Activated CD4-positive, CD25-positive, alpha-beta regulatory T cell (primary cell): Measurements from ENCODE around the gene TM2D3.
A peak's percentile ranks its signal among the peaks of the same experiment; 100 is the strongest.
"Not testable (repeated sequence)": the region's sequence is repeated elsewhere in the genome, so short reads cannot be mapped to it uniquely, and the experiment has no call there.

Source experiments
- DNase-seq, 4 experiments: peaks; one replicate each; lab custom pipeline; 2025; lab: John Stamatoyannopoulos, UW

The TM2D3 gene

DNA sequence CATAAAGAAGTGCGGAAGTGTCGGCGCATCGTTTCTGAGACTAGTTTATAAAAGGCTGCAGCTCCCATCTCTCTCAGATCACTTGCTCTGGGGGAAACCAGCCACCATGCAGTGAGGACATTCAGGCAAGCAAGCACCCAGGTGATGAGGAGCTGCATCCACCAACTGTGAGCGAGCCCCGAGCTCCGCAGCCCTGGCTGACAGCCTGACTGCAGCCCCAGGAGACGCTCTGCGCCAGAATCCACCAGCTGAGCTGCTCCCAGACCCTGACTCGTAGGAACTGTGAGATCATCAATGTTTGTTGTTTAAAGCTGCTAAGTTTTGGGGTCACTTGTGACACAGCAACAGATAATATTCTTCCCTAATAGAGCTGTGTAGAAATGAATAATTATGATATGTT, 5.0 kb upstream of the TM2D3 start:
- no peak for DNase-seq

DNA sequence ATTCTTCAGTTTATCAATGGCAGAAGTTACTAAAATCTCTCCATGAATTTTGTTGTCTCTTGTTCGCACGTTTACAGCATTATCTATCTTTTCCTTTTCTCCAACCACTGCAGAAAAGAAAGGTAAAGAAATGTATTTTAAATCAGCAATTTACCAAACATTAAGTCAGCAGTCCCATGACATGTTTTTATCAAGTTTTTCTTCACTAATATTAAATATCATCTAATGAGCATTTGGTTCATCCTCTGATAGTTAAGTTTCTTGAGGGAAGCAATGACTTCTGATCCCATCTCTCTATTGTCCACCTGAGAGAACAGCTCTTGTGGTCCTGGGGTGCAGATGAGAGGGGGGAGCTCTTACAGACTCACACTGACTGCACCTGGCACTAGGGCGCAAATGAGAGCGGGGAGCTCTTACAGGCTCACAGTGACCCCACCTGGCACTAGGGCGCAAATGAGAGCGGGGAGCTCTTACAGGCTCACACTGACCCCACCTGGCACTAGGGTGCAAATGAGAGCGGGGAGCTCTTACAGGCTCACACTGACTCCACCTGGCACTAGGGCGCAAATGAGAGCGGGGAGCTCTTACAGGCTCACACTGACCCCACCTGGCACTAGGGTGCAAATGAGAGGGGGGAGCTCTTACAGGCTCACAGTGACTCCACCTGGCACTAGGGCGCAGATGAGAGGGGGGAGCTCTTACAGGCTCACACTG, 2.6 kb upstream of the TM2D3 start:
- peak in 2 of 4 experiments; percentile 2 to 6 for DNase-seq

DNA sequence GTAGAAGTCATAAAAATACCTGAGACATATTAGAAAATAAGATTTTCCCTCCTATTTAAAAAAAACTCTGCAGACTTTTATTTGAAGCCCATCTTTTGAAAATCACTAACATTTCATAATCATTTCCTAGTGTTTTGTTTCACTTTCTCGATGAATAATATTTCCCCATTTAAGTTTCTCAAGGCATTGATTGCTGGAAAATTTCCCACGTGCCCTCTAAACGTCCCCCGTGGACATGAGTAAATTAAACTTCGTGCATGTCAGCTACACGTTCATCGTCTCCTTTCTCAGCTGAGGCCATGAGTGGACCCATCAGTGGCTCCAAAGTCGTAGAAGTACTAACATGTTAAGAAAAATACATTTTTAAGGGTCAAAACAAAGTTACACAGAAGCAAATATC, 2.0 kb upstream of the TM2D3 start:
- no peak for DNase-seq

DNA sequence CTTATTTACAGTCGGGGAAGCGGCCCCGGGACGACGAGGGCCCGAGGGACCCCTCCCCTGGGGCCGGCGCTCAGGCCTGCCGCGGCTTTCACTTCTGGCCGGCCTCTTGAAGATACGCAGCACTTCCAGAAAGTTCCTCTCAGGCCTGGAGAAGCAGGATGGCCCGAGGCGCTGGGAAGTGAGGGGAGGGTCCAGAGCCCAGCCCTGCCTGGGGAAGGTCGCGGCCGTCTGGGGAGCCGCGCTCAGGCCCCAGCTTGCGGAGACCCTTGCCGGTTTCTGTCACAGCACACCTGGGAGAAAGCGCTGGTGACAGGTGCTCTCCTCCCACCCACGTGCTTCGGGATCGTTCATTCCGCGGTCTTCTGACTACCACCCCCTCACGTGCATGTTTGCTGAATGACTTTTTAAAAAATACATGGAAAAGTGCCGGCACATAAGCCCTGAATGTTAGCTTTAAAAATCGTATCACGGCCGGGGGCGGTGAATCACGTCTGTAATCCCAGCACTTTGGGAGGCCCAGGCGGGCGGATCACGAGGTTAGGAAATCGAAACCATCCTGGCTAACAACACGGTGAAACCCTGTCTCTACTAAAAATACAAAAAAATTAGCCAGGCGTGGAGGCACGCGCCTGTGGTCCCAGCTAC, 727 bp upstream of the TM2D3 start:
- no peak for DNase-seq

DNA sequence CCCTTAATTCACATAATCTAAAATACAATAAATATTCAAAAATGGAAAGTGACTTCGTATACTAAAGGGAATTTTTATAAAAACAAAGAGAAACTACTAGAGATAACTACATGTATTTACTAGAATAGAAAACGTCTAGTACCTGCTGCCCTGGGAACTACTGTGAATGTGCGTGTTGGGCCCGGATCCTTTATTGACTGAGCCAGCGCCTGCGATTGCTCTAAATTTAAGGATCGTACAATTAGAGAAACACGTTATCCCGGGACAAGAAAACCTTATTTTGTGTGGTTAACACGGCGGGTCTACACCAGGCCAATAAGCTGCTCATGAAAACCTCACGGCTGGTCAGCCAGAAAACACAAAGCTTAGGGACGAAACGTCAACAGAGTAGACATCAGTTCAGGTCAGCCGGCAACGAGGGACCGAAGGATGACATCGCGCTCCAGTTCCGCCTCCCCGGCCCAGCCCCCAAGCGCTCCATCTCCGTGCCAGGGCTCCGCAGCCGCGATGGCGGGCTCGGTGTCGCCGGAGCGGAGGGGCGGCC, 555 bp downstream of the TM2D3 start:
- peak in 1 of 4 experiments; percentile 55 for DNase-seq

DNA sequence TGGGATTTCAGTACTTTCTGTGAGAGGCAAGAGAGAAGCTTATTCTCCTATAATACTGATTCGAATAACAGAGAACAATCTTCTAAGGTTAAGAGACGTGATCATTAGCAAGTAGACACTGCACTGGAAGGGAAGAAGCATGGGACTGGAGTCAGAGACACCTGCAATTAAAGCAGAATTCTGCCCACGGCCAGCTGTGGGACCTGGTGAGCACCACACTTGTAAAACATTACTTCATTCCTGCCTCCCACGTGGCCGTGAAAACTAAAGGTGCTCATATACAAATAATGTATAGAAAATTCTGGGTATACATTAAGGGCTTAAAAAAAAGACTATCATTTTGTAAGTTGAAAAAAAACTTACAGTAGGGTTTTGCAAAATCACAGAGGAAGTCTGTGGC, 2.0 kb downstream of the TM2D3 start:
- no peak for DNase-seq

DNA sequence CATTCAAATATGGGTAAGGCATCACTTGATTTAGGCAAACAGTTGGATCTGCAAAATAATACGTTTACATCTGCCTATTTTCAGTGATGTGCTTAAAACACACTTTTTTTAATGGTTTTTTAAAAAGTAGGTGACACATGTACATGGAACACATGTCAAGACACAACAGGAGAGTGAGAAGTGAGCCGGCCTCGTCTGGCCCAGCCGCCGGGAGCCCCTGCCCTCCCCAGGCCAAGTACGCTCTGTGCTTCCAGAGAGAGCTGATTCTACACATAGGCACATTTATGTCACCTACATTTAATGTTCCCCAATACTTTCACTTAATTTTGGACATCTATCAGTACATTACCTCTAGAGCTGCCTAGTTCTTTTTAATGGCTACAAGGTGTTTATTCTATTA, 3.8 kb downstream of the TM2D3 start:
- DNase-seq = no peak

DNA sequence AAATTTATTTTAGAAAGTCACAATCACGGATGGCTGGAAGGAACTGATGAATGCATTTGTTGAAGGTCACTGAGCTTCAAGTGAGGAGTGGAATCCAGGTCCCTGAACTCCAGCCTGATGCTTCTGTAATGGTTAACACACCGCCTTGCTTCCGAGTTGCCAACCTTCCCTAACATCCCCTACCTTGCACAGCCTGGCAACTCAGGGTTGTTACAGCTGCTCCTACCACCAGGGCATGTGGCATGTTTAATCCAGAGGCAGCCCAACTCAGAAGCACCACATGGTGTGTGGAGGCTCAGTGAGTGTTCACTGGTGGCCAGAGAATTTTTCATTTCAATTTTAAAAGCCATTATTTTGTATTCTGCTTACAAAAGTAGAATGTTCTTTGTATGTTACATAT, 4.9 kb downstream of the TM2D3 start:
- DNase-seq = no peak

DNA sequence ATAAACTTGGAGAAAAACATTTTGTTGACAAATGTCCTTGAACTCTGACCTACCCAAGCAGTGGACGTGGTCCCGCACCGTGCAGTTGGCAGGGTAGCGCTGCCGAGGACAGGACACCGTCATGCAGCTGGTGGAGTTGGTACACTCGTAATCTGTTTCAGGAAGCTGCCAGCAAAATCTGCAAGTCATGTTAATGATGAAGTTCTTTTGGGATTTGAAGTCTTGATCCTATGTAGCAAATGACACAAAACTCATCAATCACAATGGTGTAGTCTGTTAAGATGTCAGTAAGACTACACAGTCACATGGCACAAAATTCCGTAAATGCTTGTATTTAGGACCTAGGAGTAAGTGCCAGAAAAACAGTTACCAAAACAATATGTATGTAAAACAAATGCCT, 5.5 kb downstream of the TM2D3 start:
- no peak for DNase-seq

DNA sequence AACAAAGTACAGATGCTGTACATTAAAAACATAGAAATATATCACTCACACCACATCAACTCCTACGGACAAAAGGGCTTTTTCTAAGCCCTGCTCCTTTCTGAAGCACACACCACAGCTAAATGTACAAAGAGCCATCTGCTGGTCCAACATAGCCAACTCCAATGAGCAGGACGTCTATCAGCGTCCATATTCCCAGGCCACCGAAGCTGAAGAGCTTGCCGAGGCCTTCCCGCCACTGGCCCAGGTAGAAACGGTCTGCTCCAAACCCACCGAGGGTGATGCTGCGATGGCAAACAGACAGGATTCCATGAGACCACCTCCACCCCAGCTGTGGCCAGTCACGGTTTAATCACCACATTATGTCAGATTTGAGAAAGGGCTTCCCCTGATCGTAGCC, 9.8 kb downstream of the TM2D3 start:
- no peak for DNase-seq

DNA sequence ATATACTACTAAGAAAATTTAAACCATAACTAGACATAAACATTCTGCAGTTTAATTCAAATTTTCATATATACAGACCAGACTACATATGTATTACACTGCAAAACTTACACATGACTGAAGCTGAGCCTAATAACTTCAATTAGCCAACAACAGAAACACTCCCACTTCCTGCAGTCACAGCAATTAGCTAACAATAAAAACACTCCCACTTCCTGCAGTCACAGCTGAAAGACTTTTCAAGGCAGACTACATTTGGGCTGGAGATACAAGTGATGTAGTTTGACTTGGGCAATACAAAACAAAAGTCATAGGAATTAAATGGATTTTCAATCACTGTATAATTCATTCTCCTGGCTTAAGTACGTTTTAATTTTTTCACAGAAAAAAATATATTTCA, 10.3 kb downstream of the TM2D3 start:
- no peak for DNase-seq

DNA sequence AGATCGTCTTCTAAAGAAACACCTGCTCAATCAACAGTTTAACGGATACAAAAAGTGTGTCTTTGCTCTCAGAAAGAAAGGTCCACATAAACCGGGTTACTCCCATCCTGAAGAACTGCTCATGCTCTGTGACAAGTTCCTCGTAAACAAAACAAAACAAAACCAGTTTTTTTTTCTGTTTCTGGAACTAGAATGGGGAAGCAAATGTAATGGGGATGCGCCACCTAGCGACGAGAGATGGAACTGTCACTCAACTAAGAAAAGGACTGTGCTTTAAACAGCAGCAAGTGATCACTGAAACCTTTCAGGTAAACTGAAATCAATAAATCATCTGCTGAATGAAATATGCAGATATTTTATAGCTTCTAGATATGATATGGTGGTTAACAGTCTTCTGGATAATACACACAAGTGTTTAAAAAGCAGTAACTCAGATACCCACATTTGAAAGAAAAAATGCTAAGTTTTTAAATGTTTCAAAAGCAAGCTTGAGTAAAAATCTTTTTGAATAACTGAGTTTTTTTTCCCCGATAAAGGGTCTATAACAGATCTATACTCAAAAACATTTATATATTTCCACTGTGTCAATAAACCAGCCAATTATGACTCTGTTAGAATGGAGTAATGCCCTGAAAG, 10.9 kb downstream of the TM2D3 start:
- peak; percentile 38 to 53 (median 40) for DNase-seq

DNA sequence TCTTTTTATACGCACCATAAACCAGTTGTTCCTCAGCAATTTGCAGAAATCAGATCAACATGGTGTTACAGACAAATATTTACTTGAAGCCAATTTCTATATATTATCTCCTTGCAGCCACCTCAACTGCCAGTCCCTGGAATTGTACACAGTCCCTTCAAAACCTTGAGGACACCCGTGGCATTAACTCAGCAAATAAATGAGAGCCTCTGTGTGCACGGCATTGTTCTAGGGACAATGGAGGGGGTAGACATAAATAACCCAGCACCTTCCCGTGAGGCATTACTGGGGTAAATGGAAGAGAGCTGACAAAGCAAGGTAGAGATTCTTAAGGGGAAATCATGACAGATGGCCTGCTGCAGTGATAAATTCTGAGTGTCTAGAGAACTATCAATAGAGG, 12.5 kb downstream of the TM2D3 start:
- DNase-seq = no peak

DNA sequence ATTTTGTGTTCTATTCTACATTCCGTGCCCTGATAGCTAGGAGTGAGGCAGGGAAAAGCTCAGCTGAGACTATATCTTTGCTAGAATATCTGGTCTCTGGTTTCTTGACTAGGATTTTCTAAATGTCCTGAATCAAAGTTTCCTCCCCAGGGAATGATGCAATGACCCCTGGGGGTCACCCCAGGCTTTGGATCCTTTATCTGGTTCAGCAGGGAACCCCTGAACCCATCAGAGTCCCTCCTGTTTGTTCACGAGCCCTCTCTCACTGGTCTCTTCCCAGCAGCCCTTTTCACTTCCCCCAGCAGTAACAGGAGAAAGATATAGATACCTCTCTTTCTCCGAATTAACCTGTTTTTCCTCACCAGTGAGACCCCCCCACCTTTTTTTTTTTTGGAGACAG, 14.3 kb downstream of the TM2D3 start:
- DNase-seq = no peak

DNA sequence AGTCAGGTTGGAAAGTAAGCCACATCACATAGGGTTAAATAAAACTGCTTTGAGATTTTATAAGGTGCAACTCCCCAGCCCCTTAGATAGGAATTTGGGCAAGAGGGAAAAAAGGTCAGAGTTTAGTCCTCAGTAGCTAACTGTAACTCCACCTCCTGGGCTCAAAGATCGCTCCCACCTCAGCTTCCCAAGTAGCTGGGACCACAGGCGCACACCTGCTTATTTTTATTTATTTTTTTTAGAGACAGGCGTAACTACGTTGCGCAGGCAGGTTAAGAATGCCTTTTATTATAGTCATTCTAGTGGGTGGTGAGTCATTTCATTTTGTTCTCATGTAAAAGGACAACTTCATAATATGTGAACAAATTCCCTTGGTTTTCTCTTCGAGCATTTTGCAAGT, 14.7 kb downstream of the TM2D3 start:
- no peak for DNase-seq

DNA sequence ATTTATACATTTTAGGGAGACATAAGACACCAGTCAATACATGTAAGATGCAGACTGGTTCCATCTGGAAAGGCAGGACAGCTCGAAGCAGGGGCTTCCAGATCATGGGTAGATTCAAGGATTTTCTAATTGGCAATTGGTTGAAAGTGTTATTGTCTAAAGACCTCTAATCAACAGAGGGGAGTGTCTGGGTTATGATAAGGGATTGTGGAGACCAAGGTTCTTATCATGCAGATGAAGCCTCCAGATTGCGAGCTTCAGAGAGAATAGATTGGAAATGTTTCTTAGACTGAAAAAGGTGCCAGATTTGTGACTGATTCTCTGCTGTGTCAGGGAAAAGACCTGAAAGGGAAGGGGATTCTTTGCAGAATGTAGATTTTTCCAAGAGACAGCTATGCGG, 15.1 kb downstream of the TM2D3 start:
- DNase-seq = no peak

DNA sequence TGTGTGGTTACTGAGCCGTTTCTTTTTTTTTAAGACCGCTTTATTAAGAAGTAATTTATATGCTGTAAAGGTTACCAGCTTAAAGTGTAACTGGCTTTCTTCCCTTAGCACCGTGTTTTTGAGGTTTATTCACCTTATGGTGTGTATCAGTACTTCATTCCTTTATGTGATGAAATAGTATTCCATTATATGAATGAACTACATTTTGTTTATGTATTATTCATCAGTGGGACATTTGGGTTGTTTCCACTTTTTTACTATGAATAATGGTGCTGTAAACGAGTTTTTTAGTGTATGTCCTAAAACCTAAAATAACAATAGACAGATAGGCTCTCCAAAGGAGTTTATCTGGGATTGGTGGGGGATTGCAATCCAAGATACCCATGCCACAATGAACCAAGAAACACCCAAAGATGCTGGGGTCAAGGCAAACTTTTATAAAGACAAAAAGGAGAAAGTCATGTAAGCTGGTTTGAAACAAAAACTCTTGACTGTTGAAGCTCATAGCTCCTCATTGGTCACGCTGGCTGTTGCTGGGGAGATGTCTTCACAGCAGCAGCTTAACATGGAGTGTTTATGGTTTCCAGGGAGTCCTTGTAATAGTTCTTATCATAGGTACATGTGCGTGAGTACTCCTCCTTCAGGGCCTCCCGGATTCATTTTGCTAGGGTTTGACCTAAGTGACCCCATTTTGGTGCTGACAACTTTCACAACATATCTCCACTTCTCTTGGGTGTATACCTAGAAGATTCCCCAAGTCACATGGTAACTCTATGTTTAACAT, 16.0 kb downstream of the TM2D3 start:
- no peak for DNase-seq

DNA sequence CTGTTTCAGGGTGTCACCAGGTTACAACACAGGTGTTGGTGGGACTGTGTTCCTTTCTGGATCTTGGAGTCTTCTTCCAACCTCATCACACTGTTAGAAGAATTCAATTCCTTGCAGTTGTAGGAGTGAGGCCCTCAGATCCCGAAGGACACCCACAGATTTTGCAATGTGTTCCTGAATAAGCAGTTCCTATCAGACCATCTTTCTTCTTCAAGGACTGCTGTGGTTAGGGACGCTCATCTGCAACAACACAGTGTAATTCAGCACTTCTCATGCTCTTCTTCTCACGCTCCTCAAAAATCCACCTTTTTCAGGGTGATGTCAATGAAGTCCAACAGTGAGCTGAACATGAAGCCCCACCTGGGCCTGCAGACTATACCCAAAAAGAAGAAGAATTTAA, 18.8 kb downstream of the TM2D3 start:
- DNase-seq = no peak

DNA sequence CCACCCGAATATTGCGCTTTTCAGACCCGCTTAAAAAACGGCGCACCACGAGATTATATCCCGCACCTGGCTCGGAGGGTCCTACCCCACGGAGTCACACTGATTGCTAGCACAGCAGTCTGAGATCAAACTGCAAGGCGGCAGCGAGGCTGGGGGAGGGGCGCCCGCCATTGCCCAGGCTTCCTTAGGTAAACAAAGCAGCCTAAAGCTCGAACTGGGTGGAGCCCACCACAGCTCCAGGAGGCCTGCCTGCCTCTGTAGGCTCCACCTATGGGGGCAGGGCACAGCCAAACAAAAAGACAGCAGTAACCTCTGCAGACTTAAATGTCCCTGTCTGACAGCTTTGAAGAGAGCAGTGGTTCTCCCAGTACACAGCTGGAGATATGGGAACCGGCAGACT, 25.5 kb downstream of the TM2D3 start:
- not testable (repeated sequence) for DNase-seq

DNA sequence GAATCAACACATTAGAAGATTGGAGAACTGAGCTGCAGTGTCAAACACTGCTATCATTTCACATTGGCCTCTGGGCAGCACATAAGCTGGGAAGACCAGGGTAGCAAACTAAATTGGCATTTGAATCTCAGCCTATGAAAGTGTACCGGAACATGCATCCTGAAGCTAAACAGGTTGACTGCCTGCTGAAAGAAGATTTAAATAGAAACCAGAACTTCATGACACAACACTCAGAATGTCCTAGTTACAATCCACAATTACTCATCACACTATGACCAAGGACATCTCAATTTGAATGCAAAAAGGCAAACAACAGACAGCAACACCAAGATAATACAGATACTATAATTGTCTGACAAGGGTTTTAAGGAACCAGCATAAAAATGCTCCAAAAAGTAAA, 26.2 kb downstream of the TM2D3 start:
- no peak for DNase-seq

DNA sequence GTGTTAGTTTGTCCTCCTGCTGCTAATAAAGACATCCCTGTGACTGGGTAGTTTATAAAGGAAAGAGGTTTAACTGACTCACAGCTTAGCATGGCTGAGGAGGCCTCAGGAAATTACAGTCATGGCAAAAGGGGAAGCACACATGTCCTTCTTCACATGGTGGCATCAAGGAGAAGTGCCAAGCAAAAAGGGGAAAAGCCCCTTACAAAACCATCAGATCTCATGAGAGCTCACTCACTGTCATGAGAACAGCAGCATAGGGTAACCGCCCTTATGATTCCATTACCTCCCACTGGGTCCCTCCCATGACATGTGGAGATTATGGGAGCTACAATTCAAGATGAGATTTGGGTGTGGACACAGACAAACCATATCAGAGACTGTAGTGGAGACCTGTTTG, 27.0 kb downstream of the TM2D3 start:
- DNase-seq = no peak
